NK-92 (cell line): ENCODE data around the gene NCKAP5.

Experiments used
- DNase-seq: peaks from one replicate; lab custom pipeline; 2025; ENCODE audit not compliant: unreplicated experiment; lab: John Stamatoyannopoulos, UW

NCKAP5 gene

DNA sequence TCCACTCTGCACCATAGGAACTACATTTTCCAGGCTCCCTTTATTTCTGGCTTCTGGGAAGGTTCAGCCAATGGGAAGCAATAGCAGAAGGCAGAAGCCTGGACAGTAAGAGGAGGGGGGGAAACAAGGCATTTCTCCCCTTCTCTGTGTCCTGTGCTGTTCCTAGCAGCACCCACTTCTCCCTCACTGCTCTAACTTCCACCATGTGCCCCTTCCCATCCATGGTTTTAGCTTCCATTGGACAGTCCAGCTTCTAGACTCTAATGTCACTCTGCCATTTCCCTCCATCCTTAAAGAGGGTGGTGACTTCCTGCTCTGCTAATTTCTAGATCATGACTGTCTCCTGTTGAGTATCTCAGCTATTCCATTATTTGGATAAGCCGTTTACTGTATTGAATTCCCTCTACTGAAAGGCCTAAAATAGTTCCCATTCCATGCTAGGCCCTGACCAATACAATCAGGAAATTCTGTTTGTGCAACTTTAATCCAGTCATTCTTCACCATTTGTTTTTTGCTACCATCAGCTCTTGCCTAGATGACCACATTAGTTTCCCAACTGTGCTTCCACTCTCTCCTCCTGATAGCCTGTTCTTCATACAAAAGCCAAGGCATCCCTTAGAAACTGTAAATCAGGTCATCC is 877.5 kb downstream of the NCKAP5 start:
- DNase-seq, result no peak

- no peak for DNase-seq
These were observed 886.5 kb downstream of the NCKAP5 start for GRCh38 chr2:132681766-132682165.

GRCh38 chr2:132680544-132680943 is 887.7 kb downstream of the NCKAP5 start:
- no peak for DNase-seq

DNA sequence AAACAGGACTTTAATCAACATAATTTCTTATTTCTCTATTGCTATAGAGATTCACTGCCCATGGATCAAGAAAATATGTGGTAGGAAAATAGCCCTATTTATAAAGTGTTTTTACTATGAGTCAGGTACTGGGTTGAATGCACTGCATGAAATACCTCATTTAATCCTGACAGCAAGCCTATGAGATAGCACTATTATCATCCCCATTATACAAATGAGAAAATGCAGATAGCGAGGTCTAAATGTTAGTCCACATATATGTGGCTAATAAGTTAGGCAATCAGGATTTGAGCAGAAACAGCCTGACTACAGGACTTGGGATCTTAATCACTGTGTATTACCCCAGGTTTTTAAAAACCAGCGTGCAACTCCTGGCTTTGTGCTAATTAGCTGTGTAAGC is 889.8 kb downstream of the NCKAP5 start:
- DNase-seq, result no peak

DNA sequence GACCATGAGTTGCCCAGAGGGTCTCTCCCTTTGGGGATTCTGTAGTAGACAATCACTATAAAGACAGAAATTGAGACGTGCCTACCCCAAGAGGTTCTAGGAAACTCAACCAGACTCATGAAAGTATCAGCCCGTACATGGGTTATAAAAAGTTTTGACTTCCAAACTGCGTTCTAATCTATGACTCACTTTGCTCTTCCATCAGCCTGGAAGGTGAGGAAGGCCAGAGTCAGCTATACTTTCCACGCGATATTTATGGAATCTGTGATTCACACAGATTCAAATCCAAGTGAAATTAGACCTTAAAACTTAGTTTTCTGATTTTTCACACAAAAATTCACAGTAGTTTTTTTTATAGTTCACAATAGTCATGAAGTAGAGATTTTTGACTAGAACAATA is 890.6 kb downstream of the NCKAP5 start:
- DNase-seq, result no peak

DNA sequence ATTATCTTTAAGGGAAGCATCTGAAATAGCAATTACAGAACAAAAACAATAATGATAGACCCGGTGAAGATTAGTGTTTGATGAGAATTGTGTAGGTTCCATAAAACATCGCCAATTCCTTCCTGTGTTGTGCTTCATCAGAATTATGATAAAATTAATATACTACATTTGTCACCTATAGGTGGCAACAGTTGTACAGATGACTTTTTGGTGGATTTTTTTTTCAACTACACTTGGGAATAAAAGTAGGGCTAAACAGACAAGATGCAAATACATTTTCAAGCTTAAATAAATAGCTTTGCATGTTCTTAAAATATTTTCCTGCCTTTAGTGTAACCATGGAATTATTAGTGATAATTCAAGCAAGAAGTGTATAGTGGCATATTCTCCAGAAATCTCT is 891.3 kb downstream of the NCKAP5 start:
- DNase-seq, result no peak

GRCh38 chr2:132671151-132671835 is 897.0 kb downstream of the NCKAP5 start:
- DNase-seq, result no peak

- no peak for DNase-seq
These were observed 897.6 kb downstream of the NCKAP5 start for GRCh38 chr2:132670496-132671150.

- no peak for DNase-seq
These were observed 898.3 kb downstream of the NCKAP5 start, which contains the start of gene LYPD1 for GRCh38 chr2:132669908-132670495. TSS of gene LYPD1 (minus strand) at chr2:132670205. CDS start at chr2:132669932, 273 bp downstream.

DNA sequence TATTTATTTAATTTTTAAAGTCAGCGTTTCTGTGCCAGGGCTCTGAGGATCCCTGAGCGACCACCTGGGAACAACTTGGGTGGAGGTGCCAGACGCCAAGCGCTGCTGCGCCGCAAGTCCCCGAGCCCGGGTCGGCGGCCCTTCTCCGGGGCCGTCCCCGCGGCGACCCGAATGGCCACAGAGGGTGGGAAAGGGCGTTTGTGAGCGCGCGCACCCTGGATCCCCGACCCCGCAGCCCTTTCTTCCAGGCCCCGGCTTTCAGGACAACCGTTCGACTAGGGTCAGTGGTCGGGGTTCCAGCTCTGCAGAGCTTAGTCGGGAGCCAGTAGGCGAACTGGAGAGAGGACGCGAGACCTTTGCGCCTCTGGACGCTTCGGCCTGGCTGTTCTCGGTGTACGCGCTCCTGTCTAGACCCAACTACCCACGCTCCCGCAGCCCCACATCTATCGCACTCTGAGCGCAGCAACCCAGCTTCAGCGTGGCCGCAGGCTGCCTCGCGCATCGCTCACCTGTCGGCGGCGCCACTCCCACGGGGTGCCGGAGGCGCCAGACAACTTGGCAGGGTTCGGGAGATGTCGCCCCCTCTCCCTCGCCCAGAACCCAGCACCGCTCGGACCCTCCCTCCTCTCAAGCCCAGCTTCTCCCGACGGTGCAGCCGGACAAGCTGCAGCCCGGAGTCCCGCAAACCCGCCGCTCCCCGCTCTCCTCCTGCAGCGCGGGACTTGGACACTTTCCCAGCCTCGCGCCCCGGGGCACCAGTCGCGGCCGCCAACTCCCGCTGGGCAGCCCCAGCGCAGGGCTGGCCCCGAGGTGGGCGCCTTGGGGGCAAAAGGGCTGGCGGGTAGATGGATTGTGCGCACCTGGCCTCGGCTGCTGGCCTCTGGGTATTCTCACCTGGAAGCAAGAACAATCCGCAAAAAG is 899.0 kb downstream of the NCKAP5 start:
- no peak for DNase-seq

DNA sequence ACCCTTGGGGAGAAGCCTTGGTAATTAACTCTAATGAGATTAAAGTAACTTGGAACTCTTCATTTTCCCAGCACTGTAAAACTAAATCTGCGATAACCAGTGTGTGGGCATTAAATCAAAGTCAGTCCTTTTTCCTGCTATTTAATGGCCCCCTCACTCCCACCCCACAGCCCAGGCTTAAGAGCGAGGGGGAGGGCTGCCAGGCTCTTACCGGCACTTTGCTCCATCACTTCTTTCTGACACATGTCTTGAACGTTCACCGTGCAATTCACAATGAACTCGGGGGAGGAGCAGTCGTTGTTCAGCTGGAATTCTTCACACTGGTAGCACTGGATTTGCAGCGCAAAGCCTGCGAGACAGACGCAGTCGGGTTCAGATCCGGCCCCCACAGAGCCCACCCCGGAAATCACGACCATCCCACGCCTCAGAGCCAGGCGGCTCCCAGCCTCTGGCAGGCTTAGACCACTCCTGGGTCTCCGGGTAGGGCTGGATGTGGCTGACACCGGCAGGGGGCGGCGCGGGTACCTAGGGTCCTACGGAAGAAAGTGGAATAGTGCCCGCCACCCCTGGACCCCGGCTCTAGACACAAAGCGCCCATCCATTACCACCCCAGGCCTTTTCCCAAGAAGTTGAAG is 900.0 kb downstream of the NCKAP5 start:
- DNase-seq, result no peak

GRCh38 chr2:132667706-132668105 is 900.6 kb downstream of the NCKAP5 start:
- no peak for DNase-seq

- DNase-seq, result no peak
These were observed 902.7 kb downstream of the NCKAP5 start for GRCh38 chr2:132665401-132666140.

- DNase-seq, result no peak
These were observed 904.2 kb downstream of the NCKAP5 start for GRCh38 chr2:132664096-132664495.

GRCh38 chr2:132662732-132663131 is 905.5 kb downstream of the NCKAP5 start:
- no peak for DNase-seq

- DNase-seq, result no peak
These were observed 908.9 kb downstream of the NCKAP5 start for GRCh38 chr2:132659331-132659730.

GRCh38 chr2:132656266-132656975 is 911.8 kb downstream of the NCKAP5 start:
- no peak for DNase-seq

- DNase-seq, result no peak
These were observed 913.3 kb downstream of the NCKAP5 start for GRCh38 chr2:132654968-132655367.

DNA sequence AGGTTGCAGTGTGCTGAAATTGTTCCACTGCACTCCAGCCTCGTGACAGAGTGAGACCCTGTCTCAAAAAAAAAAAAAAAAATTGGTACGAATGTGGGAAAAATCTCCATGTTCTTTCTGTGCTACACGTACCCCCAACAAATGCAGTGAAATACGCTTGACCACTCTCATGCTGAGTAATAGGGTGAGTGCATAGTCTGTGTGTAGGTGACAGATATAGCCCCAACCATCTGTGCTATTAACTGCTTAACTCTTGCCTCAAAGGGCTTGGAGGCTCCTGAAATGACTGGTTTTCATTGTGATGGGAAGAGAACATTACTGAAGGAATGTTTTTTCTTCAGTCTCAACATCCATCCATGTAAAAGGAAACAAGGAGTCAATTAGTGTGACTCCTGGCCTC is 913.9 kb downstream of the NCKAP5 start:
- DNase-seq, result no peak
